ENCODE data around the gene PRR16.

GRCh38 chr5:120695368-120695880, 231.3 kb downstream of the PRR16 start:
- TF ChIP-seq EZH2phosphoT487 (IDR thresholded peaks at IDR 0.05; ENCODE audit: insufficient read depth, low read depth) (no peak), EZH2 (IDR thresholded peaks at IDR 0.05; ENCODE audit: insufficient read depth, poor library complexity, severe bottlenecking) (no peak)
